Stimulated activated CD8-positive, alpha-beta memory T cell treated with anti-CD3 and anti-CD28 coated beads, Interleukin-15, amount 100 ng/mL, for 24 hours (primary cell): ENCODE measurements around the gene CCDC200.
"Not testable (repeated sequence)": the region's sequence is repeated elsewhere in the genome, so short reads cannot be mapped to it uniquely, and the experiment has no call there.

Experiments used
- DNase-seq: peaks from one replicate; pipeline ENCODE4 v3.0.0-alpha.2; 2020; ENCODE audit warnings: low read depth

Gene CCDC200

GRCh38 chr17:43216369-43216761, 12.1 kb downstream of the CCDC200 start:
- DNase-seq = no peak

GRCh38 chr17:43215341-43215740, 13.1 kb downstream of the CCDC200 start:
- DNase-seq = no peak

- no peak for DNase-seq
These were observed 14.9 kb downstream of the CCDC200 start for GRCh38 chr17:43213545-43213944.

GRCh38 chr17:43212641-43213490, 15.6 kb downstream of the CCDC200 start:
- no peak for DNase-seq

- DNase-seq = peak; percentile 51
These were observed 16.7 kb downstream of the CCDC200 start, which contains the start of gene TMEM106A for GRCh38 chr17:43211480-43212402. Gene TMEM106A, plus strand, starts transcription at chr17:43211875. Its CDS starts 1,167 bp downstream, at chr17:43213042.

- no peak for DNase-seq
These were observed 17.3 kb downstream of the CCDC200 start for GRCh38 chr17:43211123-43211479.

GRCh38 chr17:43210576-43210975, 17.8 kb downstream of the CCDC200 start:
- no peak for DNase-seq

GRCh38 chr17:43203013-43203412, 25.4 kb downstream of the CCDC200 start:
- not testable (repeated sequence) for DNase-seq

- no peak for DNase-seq
These were observed 28.3 kb downstream of the CCDC200 start for GRCh38 chr17:43200127-43200526.

GRCh38 chr17:43199633-43200032, 28.8 kb downstream of the CCDC200 start:
- DNase-seq = no peak

GRCh38 chr17:43193251-43193650, 35.2 kb downstream of the CCDC200 start:
- no peak for DNase-seq

- not testable (repeated sequence) for DNase-seq
These were observed 41.8 kb downstream of the CCDC200 start for GRCh38 chr17:43186656-43187055.

- no peak for DNase-seq
These were observed 44.5 kb downstream of the CCDC200 start for GRCh38 chr17:43183921-43184320.

GRCh38 chr17:43176119-43176570, 52.3 kb downstream of the CCDC200 start:
- DNase-seq = no peak

GRCh38 chr17:43175213-43176118, 53.0 kb downstream of the CCDC200 start:
- no peak for DNase-seq

GRCh38 chr17:43171586-43172487, 56.6 kb downstream of the CCDC200 start:
- DNase-seq = no peak
